Hematopoietic multipotent progenitor cell (in vitro differentiated cells): ENCODE measurements around the gene NECTIN4. TPM values are rescaled to one million over a fixed set of nuclear protein-coding genes. Genes with fewer than 3 reads are reported as not detected.
A peak's percentile ranks its signal among the peaks of the same experiment; 100 is the strongest.

Experiments
- DNase-seq, 3 donors: peaks; one replicate each; pipeline ENCODE4 v3.0.0-alpha.2; 2011 to 2015; ENCODE audit warnings: low read depth in 2 of 3, low spot score in 2 of 3
- total RNA-seq: library from RNA; depleted of rRNA; stranded (reverse); fragments of >200 nt; gene quantifications from one replicate; pipeline ENCODE4 v1.2.3, GENCODE V29; 2012

The NECTIN4 gene
- total RNA-seq, 1 donor: under 0.01 TPM

DNA sequence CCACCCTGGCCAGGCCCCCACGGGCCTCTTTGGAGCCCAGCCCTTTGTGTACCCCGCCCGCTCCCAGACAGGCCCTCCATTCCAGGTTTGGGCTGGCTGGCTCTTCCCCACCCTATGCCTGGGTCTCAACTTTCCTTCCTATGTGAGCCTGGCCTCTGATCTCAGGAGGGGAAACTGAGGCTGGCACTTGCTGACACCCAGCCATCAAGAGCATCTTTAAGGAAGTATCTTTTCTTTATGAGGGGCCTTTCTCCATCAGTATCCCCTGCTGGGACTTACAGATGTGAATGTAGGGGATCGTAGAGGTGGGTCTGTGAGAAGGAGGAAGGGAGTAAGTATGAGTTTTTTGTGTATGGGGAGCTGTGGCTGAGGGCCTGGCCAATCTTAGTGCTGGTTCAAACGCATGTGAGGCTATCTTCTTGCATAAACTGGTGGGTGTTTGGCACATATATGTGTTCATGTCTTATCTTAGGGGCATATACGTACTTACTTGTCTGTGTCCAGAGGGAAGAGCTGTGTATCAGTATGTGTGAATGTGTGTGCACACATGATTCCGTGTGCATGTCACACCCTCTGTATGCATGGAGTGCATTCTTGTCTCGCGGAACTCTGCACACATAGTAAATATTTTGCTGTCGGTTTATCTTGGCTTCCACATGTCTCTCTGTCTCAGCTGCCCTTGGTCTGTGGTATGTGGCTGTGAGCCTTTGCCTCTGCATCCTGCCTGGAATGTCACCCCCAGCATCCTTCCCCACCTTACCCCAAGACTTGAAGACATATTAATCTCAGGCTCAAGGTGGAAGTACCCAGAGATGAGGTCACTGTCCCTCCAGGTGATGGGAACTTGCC, 5.4 kb downstream of the NECTIN4 start:
- no peak for DNase-seq

DNA sequence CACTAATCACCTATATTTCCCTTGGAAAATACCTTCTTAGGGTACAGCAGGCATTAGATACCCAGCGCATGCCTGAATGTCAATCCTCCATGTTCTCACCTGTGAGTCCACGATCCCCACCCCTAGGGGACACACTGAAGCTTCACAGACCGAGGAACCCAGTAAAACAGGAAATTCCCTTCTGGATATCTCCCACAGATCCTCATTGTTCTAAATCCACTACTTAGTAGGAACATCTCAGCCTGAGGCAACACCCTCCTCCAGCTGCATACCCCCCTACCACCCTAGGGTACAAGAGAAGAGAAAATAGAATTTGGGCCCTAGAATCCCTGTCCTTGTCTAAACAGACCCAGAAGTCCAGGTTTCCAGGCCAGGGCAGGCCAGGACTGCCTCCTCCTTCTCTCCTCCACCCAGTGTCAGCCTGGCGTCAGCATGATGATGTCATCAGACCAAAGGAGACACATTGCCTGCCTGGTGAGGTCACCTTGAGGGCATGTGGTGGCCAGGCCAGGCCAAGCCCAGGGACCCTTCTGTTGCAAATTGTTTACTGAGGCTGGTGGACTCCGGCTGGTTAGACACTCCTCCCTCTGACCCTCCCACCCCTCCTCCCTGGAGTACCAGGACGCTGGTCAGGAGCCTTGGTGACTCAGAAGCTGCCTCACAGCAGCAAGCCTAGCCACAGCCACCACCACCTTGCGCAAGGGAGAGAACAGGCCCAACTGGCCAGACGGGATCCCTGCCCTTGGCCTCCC, 6.2 kb downstream of the NECTIN4 start:
- no peak for DNase-seq

DNA sequence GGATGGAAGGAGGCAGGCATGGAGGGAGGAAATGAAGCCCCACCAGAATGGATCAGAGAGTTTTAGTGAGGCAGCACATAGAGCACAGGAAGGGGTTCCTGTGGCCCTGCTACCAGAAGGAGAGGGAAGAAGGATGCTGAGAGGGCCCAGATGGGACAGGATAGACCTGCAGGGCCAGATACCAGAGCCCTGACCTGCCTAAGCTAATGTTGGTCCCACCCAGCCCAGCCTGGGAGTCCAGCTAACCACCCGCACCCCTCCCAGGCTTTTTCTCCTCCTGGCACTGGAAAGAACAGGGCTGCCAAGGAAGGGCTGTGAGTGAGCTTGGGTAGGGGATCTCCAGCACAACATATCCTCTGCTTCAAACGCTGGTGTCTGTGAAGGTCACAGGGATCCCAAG, 6.9 kb downstream of the NECTIN4 start:
- DNase-seq: no peak

DNA sequence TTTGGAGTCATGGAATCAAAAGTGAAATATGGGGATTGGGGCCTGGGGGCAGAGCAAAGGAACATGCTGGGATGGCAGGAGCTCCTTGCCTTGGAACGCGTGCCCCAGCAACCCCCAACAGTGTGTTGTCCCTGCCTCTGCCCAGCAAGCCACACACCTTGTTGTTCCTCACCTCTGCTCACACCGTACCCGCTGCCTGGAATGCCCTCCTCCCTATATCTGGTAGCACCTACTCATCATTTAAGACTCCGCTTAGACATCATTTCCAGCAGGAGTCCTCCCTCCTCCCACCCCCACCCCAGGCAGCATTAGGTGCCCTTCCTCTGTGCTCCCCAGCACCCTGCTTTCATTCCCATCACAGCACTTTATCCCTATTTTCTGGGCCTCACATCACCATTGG, 7.8 kb downstream of the NECTIN4 start:
- no peak for DNase-seq

DNA sequence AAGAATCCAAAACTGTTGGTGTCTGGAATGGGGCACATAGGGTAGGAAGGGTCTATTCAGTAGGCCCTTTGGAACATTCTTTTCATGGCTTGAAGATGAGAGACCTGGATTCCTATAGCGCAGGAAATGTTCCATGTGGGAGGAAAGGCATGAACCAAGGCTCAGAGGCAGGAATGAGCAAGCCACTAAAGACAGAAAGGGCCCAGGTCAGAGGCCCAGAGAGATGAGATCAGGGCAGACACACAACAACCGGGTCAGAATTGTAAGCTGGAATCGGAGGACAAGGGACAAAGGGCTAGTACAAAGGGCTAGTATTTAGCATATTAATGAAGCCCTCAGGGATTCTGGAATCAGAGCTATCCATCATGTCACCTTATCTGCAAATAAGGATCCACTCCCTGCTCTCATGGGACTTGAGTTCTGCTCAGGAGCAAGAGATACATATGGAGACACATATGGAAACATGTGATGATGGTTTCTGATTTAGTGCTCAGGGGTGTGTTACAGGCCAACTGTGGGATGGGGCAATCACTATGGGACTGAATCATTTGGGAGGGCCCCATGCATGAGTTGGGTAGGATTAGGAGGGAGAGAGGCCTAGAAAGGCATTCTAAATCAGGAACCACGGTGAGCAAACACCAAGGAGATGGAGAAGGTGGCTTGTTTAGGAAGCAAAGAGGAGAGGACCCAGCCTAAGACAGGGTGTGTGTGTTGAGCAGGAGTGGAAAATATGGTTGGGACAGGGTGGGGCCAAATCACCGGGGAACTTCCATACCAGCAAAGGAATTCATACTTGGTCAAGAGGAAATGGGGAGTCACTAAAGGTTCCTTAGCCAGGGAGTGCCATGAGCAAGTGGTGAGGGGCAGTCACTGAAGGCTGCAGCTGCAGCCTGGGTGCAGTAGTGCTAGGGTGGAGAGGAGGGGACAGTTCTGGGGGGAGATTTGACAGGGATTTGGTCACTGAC, 8.6 kb downstream of the NECTIN4 start:
- DNase-seq: no peak

DNA sequence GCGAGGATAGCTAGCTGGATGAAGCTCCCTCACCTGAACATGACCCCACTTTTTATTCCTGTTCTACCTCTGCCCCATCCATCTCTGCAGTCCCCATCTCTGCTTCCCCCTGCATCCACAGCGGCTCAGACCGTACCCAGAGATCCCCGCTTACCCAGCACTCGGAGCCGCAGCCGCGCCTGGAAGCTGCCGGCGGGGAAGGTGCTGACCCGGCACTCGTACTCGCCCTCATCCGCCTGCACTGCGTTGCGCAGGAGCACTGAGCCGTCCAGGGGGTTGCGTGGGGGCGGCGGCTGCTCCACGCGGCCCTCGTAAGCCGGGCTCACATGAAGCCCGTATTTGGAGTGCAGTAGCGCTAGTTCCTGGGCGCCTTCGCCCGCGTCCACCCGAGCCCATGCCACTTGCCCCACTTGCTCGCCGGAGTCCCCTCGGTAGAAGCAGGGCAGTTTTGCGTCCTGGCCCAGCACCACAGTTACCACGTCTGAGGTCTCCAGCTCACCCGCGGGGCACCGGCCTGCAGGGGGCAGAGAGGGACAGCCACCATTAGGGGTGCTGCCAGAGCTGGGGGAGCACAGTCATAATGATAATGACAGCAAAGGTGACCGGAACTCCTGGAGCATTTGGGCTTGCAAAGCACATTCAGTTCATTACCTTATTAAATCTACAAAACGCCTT, 9.8 kb downstream of the NECTIN4 start:
- DNase-seq: no peak

DNA sequence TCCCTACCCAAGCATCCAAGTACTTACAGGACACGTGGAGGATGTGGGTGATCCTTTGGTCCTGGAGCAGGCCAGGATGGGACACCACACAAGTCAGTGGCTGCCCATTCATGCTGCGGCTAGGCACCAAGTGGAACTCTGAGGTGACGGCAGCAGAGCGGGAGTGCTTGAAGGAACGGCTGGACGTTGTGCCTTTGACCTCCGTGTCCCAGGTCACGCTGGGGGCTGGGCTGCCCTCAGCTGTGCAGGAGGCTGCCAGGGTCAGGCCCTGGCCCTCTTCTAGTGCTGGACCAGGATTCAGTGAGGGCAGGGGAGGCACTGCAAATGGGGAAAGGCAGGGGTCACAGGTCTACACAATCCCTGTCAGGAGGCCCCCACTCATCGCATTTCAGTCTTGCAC, 11.9 kb downstream of the NECTIN4 start:
- no peak for DNase-seq

DNA sequence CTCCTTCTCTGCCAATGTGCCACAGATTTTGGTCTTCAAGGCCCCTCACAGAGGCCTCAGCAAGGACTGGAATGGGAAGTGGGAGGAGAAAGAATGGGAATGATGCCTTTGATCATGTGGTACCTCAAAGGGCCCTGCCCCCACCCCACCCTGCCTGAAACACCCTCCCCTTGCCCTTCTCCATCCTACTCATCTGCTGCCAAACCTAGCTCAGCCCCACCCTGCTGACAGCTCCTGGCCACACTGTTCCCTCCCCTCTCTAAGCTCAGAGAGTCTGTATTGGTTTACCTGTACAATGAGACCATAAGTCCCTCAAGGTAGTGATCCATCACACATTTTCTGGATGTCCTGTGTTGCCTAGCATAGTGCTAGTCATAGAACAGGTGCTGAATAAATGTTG, 12.9 kb downstream of the NECTIN4 start:
- no peak for DNase-seq

DNA sequence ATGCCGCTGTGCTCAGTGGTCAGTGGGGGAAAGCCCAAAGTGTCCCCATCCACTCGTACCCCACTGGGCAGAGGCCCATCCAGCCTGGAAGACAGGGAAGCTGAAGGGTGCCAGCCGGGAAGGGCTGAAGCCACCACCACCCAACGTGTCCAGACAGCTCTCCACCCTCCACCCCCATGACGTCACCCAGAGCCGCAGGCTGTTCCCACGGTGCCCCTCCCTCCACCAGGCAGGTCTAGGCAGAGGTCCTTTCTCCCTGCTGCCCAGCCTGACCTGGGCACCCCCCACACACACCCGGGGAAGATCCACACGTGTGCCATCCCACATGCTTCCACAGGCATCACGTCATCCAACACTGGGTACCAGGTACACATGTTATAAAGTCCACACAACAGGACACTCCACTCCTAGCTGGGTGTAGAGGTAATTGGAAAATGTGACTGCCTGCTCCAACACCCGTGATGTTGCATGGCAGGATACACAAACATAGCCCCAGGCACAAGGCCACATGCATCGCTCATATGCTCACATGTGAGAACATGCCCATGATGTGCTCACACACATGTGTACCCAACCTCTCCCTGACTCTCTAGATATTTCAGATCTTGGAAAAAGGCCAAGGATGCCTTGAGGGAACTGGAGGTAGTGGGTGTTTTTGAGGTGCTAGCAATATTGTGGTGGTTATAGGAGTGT, 14.5 kb downstream of the NECTIN4 start:
- no peak for DNase-seq

DNA sequence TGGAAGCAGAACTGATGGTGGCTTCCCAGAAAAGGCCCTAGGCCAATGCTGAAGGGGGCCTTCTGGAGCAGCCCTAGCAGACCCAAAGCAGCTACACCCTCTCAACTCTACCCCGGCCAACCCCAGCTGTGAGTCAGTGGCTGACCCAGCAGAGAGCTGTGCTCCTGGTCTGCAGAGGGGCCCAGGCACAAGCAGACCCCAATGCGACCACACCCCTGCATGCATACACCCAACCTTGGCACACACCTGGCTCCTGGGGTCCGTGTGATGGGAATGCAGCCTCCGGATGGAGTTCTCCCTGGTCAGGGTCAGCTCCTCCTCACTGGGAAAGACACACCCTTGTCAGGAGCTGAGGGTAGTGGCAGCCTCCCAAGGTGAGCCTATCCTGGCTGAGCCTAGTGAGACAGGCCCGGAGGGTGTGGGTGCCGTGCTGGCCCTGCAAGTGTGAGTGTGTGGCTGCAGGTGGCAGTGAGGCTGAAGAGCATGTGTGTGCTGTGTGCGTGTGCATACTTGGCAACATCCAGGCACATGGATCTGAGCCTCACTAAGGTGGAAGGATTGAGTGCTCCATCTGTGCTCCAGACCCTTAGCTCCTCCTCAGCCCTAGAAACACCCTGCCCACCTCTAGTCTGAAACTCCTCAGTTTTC, 15.8 kb downstream of the NECTIN4 start:
- DNase-seq: peak in 1 of 3 donors; percentile 19

DNA sequence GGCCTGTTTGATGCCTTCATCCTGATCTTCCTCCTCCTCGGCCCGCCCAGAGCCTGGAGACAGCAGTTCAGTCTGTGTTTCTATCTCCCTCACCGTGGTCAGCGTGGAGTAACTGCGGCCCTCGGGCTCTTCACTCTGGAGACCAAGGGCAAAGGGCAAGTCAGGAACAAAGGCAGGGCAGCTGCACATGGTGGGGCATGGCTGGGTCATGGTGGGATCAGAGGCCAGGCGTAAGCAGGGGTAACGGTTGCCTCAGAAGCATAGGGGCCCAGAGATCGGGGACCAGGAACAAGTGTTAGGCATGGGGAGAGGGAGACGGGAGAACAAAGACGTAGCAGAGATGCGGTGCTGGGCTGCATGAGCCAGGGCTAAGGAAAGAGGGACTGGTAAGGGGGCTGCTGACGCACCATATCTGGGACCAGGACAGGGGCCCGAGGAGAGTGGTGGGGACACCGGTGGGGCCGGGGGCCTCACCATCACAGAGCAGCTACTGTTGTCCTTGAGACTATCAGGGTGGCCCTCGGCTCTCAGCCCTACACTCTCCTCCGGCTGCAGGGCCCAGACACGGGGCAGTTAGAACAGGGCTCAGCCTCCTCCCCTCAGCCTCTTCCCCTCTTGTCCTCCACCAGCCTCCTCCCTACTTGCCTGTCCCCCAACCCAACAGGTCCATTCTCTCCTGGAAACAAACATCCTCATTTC, 16.5 kb downstream of the NECTIN4 start:
- no peak for DNase-seq

DNA sequence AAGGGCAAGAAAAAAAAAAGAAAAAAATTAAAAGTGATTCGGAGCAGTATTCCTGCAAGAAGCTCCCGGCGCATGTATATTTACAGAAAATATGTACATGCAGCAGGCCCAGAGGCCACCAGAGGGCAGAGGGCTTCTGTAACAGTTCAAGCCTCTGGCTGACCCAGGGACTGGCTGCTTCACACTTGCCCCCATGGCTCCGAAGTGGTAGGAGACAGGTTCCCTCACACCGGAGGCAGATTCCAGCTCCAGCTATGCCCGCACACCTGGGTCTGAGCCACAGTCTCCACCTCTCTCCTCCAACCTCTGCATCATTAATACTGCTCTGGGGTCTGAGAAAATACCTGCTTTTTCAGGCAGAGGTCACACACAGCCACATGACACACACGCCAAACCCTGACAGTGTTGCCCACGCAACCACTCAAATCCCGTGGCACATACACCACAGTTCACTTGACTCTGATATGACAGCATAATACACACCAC, 17.4 kb downstream of the NECTIN4 start:
- DNase-seq: peak in 2 of 3 donors; percentile 65 to 74

DNA sequence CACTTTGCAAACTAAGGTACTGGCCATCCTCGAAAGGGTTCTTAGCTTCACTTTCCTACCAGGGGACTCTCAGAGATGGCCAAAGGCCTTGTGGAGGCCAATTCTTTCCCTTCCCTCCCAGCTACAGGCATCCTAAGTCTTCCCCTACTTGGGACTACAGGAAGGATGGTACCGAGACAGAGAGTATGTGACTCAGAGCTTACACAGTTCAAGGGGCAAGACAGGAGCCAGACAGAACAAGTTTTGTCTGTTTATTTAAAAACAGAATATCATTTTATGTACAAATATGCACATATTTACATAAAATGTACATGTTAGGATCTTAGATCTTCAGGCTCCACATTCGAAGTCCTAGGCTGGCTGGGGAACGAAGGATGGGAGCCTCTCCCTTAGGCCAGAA, 18.6 kb downstream of the NECTIN4 start:
- DNase-seq: no peak

DNA sequence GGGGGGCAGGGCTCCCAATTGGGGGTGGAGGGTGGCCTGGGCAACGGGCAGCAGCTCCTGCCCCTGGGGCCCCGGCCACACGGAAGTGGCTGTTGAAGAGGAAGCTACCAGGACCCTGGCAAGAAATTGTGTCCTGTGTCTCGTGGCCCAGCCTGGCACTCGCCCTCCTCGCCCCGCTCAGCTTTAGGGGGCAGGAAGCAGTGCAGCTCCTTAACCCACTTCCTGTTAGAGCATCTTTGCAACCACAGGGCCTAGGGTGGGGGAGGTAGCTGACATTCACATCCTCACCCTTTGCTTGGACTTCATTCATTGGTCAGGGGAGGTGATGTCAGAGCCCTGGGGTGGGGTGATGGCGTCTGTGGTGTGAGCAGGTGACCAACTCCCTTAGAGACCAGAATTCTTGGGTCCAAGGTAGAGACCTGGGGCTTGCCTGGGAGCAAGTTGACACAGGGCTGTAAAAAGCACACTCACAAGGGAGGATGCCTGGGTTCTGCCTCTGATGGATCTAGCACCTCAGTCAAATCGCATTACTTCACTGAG, 19.6 kb downstream of the NECTIN4 start, which contains the start of gene ARHGAP30:
Gene ARHGAP30 (minus strand): TSS at position 161 of the 540 bp plus-strand sequence. CDS start 267 bp downstream, outside the sequence.
- peak; percentile 45 to 97 (median 88) for DNase-seq

DNA sequence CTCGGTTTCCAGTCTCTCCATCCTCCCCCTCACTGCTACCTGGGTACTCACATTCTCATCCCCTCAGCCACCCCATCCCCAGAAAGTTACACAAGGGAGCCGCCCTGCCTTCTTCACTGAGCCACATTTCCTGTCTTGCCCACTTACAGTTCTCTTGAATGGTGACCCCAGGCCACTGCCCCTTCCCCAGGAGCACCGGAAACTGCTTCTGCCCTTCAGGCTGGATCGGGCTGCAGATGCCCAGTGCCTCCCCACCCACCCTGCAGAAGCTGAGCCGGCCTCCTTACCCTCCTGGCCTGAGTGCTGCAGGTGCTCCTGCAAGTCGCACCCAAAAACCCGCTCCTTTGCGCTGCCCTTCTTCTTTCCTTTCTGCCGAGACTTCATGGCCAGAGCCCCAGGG, 20.1 kb downstream of the NECTIN4 start:
- DNase-seq: no peak

DNA sequence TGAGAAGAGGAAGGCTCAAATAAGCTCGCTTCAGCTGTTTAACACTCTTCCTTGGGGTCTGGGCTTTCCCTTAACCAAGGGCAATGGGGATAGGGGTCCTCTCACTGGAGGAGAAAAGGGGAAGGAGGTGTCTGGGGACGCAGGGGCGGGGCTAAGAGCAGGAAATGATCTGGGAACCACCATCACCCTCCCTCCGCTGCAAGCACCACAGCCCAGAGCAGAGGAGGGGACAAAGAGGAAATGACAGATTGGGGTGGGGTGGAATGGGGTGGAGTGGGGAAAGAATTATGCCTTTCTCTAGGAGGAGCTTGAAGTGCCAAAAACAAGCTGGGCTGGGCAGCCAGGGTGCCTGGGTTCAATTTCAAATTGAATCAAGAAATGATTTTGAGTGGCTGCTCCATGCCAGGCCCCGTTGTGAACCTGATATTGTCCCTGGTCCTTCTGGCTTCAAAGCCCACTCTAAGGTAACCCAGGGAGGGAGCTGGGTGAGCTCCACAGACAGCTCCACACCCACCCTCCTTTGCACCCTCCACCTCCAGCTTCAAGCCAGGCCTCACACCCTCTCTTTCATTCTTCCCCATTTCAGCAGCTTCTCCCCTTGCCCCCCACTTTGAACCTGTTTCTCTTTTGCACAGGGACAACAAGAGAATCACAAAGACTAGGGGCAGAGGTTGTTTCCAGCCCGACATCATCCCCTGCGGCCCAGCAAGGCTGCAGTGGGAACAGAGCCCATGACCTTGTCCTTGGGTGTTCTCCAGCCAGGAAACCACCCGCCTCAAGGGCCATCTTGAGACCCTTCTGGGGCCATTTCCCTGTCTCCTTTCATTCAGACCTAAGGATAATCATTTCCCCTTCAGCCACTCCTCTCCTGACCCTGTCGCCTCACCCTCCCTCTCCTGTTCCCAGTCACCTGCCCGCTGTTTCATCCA, 20.8 kb downstream of the NECTIN4 start:
- DNase-seq: peak; percentile 55 to 97 (median 95)

DNA sequence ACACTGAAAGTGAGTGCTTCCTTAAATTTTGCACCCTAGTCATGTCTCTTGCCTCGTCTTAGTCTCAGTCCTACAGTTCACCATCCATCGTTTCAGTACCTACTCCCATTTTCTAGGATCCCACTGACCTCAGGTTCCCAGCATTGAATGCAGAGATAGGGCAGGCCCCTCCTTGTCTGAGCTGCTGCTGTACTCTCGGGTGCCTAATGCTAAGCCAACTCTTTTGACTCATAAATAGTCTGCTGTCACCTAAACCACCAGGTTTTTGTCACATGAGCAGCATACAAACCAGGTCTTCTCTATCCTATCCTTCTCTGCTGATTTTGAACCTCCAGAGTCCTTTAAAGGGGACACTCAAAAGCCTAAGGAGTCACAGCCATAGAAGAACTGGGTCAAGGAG, 22.7 kb downstream of the NECTIN4 start:
- DNase-seq: no peak
